H9 (cell line): ENCODE data around the gene FAM219A. TPM values are rescaled to one million over a fixed set of nuclear protein-coding genes. Genes with fewer than 3 reads are reported as not detected.
"Not testable (repeated sequence)": the region's sequence is repeated elsewhere in the genome, so short reads cannot be mapped to it uniquely, and the experiment has no call there.

ENCODE experiments used
- DNase-seq: peaks from one replicate; pipeline ENCODE4 v3.0.0-alpha.2; 2017
- H2AFZ ChIP-seq: one replicate; pipeline ENCODE4 v1.6.1; 2013; ENCODE audit warnings: mild to moderate bottlenecking, low read length, control low read depth, moderate library complexity
- H2AK5ac ChIP-seq: 2 replicates; pipeline ENCODE4 v1.6.1; 2013; ENCODE audit warnings: low read length, control low read depth, mixed read lengths; ENCODE audit not compliant: insufficient read length
- H2BK120ac ChIP-seq: one replicate; pipeline ENCODE4 v1.6.1; 2013; ENCODE audit warnings: low read depth, mild to moderate bottlenecking, low read length, control low read depth, inconsistent platforms; ENCODE audit not compliant: poor library complexity, severe bottlenecking
- H2BK12ac ChIP-seq: 2 replicates; pipeline ENCODE4 v1.6.1; 2013; ENCODE audit warnings: low read length, control low read depth, mixed read lengths, low read depth; ENCODE audit not compliant: insufficient read length
- H2BK15ac ChIP-seq: 2 replicates; pipeline ENCODE4 v1.6.1; 2013; ENCODE audit warnings: low read depth, low read length, control low read depth
- H2BK20ac ChIP-seq: one replicate; pipeline ENCODE4 v1.6.1; 2013; ENCODE audit warnings: low read depth, mild to moderate bottlenecking, low read length, control low read depth, inconsistent platforms; ENCODE audit not compliant: poor library complexity, severe bottlenecking
- H2BK5ac ChIP-seq: 2 replicates; pipeline ENCODE4 v1.6.1; 2013; ENCODE audit warnings: low read length, control low read depth, mixed read lengths; ENCODE audit not compliant: insufficient read length
- H3K14ac ChIP-seq: 2 replicates; pipeline ENCODE4 v1.6.1; 2013; ENCODE audit warnings: low read length, control low read depth; ENCODE audit not compliant: insufficient read depth
- H3K18ac ChIP-seq: 2 replicates; pipeline ENCODE4 v1.6.1; 2013; ENCODE audit warnings: low read depth, mild to moderate bottlenecking, mixed read lengths, low read length, control low read depth; ENCODE audit not compliant: insufficient read length
- H3K23ac ChIP-seq: 2 replicates; pipeline ENCODE4 v1.6.1; 2013; ENCODE audit warnings: low read length, control low read depth, mixed read lengths, low read depth; ENCODE audit not compliant: insufficient read length
- H3K23me2 ChIP-seq: 2 replicates; pipeline ENCODE4 v1.6.1; 2013; ENCODE audit warnings: low read depth, mild to moderate bottlenecking, mixed read lengths, low read length, control low read depth; ENCODE audit not compliant: insufficient read length, poor library complexity, severe bottlenecking
- H3K27ac ChIP-seq: 2 replicates; pipeline ENCODE4 v1.5.1; 2013; ENCODE audit warnings: low read length, control low read depth, mixed read lengths, low read depth; ENCODE audit not compliant: insufficient read length
- H3K27me3 ChIP-seq: 2 replicates; pipeline ENCODE4 v1.6.1; 2013; ENCODE audit warnings: low read length, control low read depth, inconsistent platforms; ENCODE audit not compliant: insufficient read depth
- H3K4ac ChIP-seq: 2 replicates; pipeline ENCODE4 v1.6.1; 2013; ENCODE audit warnings: low read depth, mild to moderate bottlenecking, control low read depth, inconsistent platforms, low read length, moderate library complexity
- H3K4me1 ChIP-seq: 2 replicates; pipeline ENCODE4 v1.6.1; 2013; ENCODE audit warnings: low read length, control low read depth, inconsistent platforms; ENCODE audit not compliant: insufficient read depth
- H3K4me2 ChIP-seq: 2 replicates; pipeline ENCODE4 v1.6.1; 2013; ENCODE audit warnings: low read length, control low read depth, mixed read lengths; ENCODE audit not compliant: insufficient read length, insufficient read depth
- H3K56ac ChIP-seq: 2 replicates; pipeline ENCODE4 v1.6.1; 2013; ENCODE audit warnings: low read depth, mild to moderate bottlenecking, mixed read lengths, low read length, control low read depth; ENCODE audit not compliant: insufficient read length
- H3K79me1 ChIP-seq: 2 replicates; pipeline ENCODE4 v1.6.1; 2013; ENCODE audit warnings: low read depth, mild to moderate bottlenecking, moderate library complexity, low read length, control low read depth, inconsistent platforms; ENCODE audit not compliant: insufficient read depth, poor library complexity, severe bottlenecking
- H3K79me2 ChIP-seq: 2 replicates; pipeline ENCODE4 v1.6.1; 2013; ENCODE audit warnings: low read length, control low read depth, inconsistent platforms; ENCODE audit not compliant: insufficient read depth
- H3K9ac ChIP-seq: 2 replicates; pipeline ENCODE4 v1.6.1; 2013; ENCODE audit warnings: low read length, control low read depth, mixed read lengths; ENCODE audit not compliant: insufficient read length; ENCODE audit errors: extremely low read depth
- H3K9me3 ChIP-seq: one replicate; pipeline ENCODE4 v1.6.1; 2013; ENCODE audit warnings: low read depth, low read length, inconsistent platforms; ENCODE audit not compliant: control insufficient read depth
- H3T11ph ChIP-seq: one replicate; pipeline ENCODE4 v1.6.1; 2013; ENCODE audit warnings: mild to moderate bottlenecking, low read length, control low read depth, inconsistent platforms
- H4K20me1 ChIP-seq: one replicate; pipeline ENCODE4 v1.6.1; 2013; ENCODE audit not compliant: control insufficient read depth, insufficient read length, insufficient read depth
- H4K5ac ChIP-seq: 2 replicates; pipeline ENCODE4 v1.6.1; 2013; ENCODE audit warnings: low read depth, mild to moderate bottlenecking, mixed read lengths, low read length, control low read depth; ENCODE audit not compliant: insufficient read length
- H4K8ac ChIP-seq: replicated peaks from 2 replicates; pipeline ENCODE4 v1.6.1; 2013; ENCODE audit warnings: low read length, control low read depth, mixed read lengths, low read depth; ENCODE audit not compliant: insufficient read length
- H4K91ac ChIP-seq: 2 replicates; pipeline ENCODE4 v1.6.1; 2013; ENCODE audit warnings: low read depth, mild to moderate bottlenecking, moderate library complexity, mixed read lengths, low read length, control low read depth; ENCODE audit not compliant: insufficient read length
- H3K27ac Mint-ChIP-seq, 3 experiments: 2 replicates in 2 of 3; 3 replicates in 1 of 3; pipeline ENCODE4 v1.8.0; 2020 to 2021; ENCODE audit warnings: mixed read lengths in 3 of 3, mild to moderate bottlenecking in 1 of 3, moderate library complexity in 1 of 3
- H3K27me3 Mint-ChIP-seq: 2 replicates; pipeline ENCODE4 v1.8.0; 2021; ENCODE audit warnings: low read depth, mild to moderate bottlenecking, moderate library complexity, mixed read lengths
- H3K36me3 Mint-ChIP-seq, 3 experiments: 2 replicates in 2 of 3; 3 replicates in 1 of 3; pipeline ENCODE4 v1.8.0; 2020 to 2021; ENCODE audit warnings: low read depth in 3 of 3, mixed read lengths in 3 of 3; ENCODE audit not compliant: insufficient read depth in 1 of 3
- H3K4me1 Mint-ChIP-seq, 2 experiments: 2 replicates each; pipeline ENCODE4 v1.8.0; 2020; ENCODE audit warnings: mixed read lengths in 2 of 2
- H3K4me3 Mint-ChIP-seq, 2 experiments: 2 replicates in 1 of 2; 3 replicates in 1 of 2; pipeline ENCODE4 v1.8.0; 2020 to 2021; ENCODE audit warnings: mild to moderate bottlenecking in 2 of 2, mixed read lengths in 2 of 2, moderate library complexity in 1 of 2
- H3K9me3 Mint-ChIP-seq, 2 experiments: 2 replicates in 1 of 2; 3 replicates in 1 of 2; pipeline ENCODE4 v1.8.0; 2020; ENCODE audit warnings: mild to moderate bottlenecking in 2 of 2, mixed read lengths in 2 of 2, moderate library complexity in 1 of 2
- CTCF ChIP-seq: fragments of 200-600 bp; sonication (generic); conservative IDR thresholded peaks from 3 replicates; pipeline ENCODE4 v1.8.0; 2021; ENCODE audit warnings: antibody characterized with exemption, mild to moderate bottlenecking
- WGBS: extraction: QIAGEN DNeasy Blood & Tissue Kit; methylation state at CpG from one replicate; pipeline ENCODE4 v1.1.7; 2013; ENCODE audit warnings: missing lambda C conversion rate, low lambda C conversion rate, mixed read lengths; ENCODE audit not compliant: insufficient read length; ENCODE audit errors: extremely low coverage; 5-methylcytosine and 5-hydroxymethylcytosine counted together
- total RNA-seq: library from RNA; stranded (reverse); gene quantifications from 2 replicates; pipeline ENCODE4 v1.2.1, GENCODE V29; 2021

The FAM219A gene
- total RNA-seq, 1 experiment from 2014 or later: 16.7 TPM

GRCh38 chr9:34369636-34370035 is 88.7 kb downstream of the FAM219A start:
- Mint-ChIP-seq H3K4me3 (no peak overlapping the region), H3K27ac (no peak overlapping the region; a peak in 1 of 7 replicates), H3K36me3 (peaks cover 44 to 46% (median 45%) of the 10 kb centered on the region in 3 experiments), H3K9me3 (peaks cover 7 to 22% of the 10 kb centered on the region in 2 experiments; a peak in 4 of 5 replicates), H3K27me3 (peaks cover 7% of the 10 kb centered on the region), H3K4me1 (peaks cover 4 to 5% of the 10 kb centered on the region in 2 experiments)
- Histone ChIP-seq H3K23ac (no peak overlapping the region), H3K27me3 (no peaks in the 10 kb centered on the region), H3K14ac (no peak overlapping the region), H2BK20ac (no peak overlapping the region), H4K20me1 (no peaks in the 10 kb centered on the region), H4K8ac (no peak overlapping the region), H2BK15ac (no peak overlapping the region), H3K79me1 (no peaks in the 10 kb centered on the region), H3K4me1 (peaks cover 5% of the 10 kb centered on the region), H3K56ac (no peak overlapping the region), H3K9ac (no peak overlapping the region), H4K5ac (no peak overlapping the region), H2BK12ac (no peak overlapping the region), H3K9me3 (no peaks in the 10 kb centered on the region), H3K79me2 (no peaks in the 10 kb centered on the region), H3K18ac (no peak overlapping the region), H3K27ac (no peak overlapping the region), H4K91ac (no peak overlapping the region), H3K4me2 (no peak overlapping the region), H3T11ph (no peak overlapping the region), H2BK120ac (no peak overlapping the region), H3K23me2 (no peaks in the 10 kb centered on the region), H3K4ac (no peak overlapping the region), H2AK5ac (no peak overlapping the region), H2BK5ac (no peak overlapping the region), H2AFZ (no peak overlapping the region)
- WGBS: no CpG with 5 or more reads among the region's 4 CpGs
- no peak for TF ChIP-seq CTCF
- DNase-seq: no peak

- not testable (repeated sequence) for H3K18ac ChIP-seq, H3K56ac ChIP-seq, H2AFZ ChIP-seq, H2BK5ac ChIP-seq, H3K23ac ChIP-seq, H2BK12ac ChIP-seq, H3K9ac ChIP-seq, H2AK5ac ChIP-seq, H4K20me1 ChIP-seq, H3K79me1 ChIP-seq, H2BK20ac ChIP-seq, H2BK120ac ChIP-seq, H3K23me2 ChIP-seq, H4K5ac ChIP-seq, H3K27ac ChIP-seq, H3K79me2 ChIP-seq, H3K4me3 Mint-ChIP-seq, H3K27me3 ChIP-seq, H3K4ac ChIP-seq, H3K27ac Mint-ChIP-seq, H3K27me3 Mint-ChIP-seq, H3T11ph ChIP-seq, H3K9me3 ChIP-seq, H4K91ac ChIP-seq, DNase-seq, H3K14ac ChIP-seq, H3K4me2 ChIP-seq, H4K8ac ChIP-seq, H2BK15ac ChIP-seq
- Mint-ChIP-seq H3K4me1 (peaks cover 11 to 13% of the 10 kb centered on the region in 2 experiments), H3K36me3 (peaks cover 44 to 46% (median 45%) of the 10 kb centered on the region in 3 experiments), H3K9me3 (peaks cover 7 to 22% of the 10 kb centered on the region in 2 experiments; a peak in 4 of 5 replicates)
- WGBS: no CpG with 5 or more reads among the region's 5 CpGs
- H3K4me1 ChIP-seq: peaks cover 13% of the 10 kb centered on the region
Measured at GRCh38 chr9:34368796-34369195, 89.6 kb downstream of the FAM219A start.
